H1 (cell line): ENCODE measurements around the gene INF2. TPM values are rescaled to one million over a fixed set of nuclear protein-coding genes. Genes with fewer than 3 reads are reported as not detected.

Experiments
- CTCF ChIA-PET: fragments of 300-600 bp; sonication (Branson Sonifier 250); formaldehyde crosslinking; loops from one replicate; lab custom pipeline; 2021; ENCODE audit not compliant: partially characterized antibody; lab: Charles Lee
- POLR2A ChIA-PET: fragments of 300-600 bp; sonication (Branson Sonifier 250); formaldehyde crosslinking; loops from one replicate; lab custom pipeline; 2021; ENCODE audit warnings: inconsistent platforms; ENCODE audit not compliant: partially characterized antibody; lab: Charles Lee
- DNase-seq, 2 experiments: peaks; one replicate each; pipeline versions ENCODE4 v3.0.0 to v3.0.0-alpha.2; 2010 to 2022; ENCODE audit warnings: low spot score in 2 of 2, low read depth in 1 of 2, mixed read lengths in 1 of 2
- FAIRE-seq: peaks from 2 replicates; lab custom pipeline; 2011; peaks lifted over from hg19 to GRCh38; lab: Jason Lieb, UNC
- H2AFZ ChIP-seq: 2 replicates; pipeline ENCODE4 v1.8.1; 2012; ENCODE audit warnings: low read length, inconsistent platforms
- H2AK5ac ChIP-seq: 2 replicates; pipeline ENCODE4 v1.6.1; 2013; ENCODE audit warnings: low read depth, low read length
- H2BK120ac ChIP-seq: replicated peaks from 2 replicates; pipeline ENCODE3; 2013; ENCODE audit warnings: low read depth, low read length, inconsistent platforms
- H2BK12ac ChIP-seq: 2 replicates; pipeline ENCODE4 v1.6.1; 2013; ENCODE audit warnings: low read depth, low read length
- H2BK15ac ChIP-seq: 2 replicates; pipeline ENCODE4 v1.6.1; 2013; ENCODE audit warnings: low read length
- H2BK20ac ChIP-seq: 2 replicates; pipeline ENCODE4 v1.6.1; 2013; ENCODE audit warnings: low read length
- H2BK5ac ChIP-seq: 2 replicates; pipeline ENCODE4 v1.6.1; 2013; ENCODE audit warnings: low read depth, low read length
- H3K14ac ChIP-seq: 2 replicates; pipeline ENCODE4 v1.6.1; 2013; ENCODE audit warnings: inconsistent platforms; ENCODE audit not compliant: insufficient read length
- H3K18ac ChIP-seq: 2 replicates; pipeline ENCODE4 v1.6.1; 2013; ENCODE audit warnings: low read length; ENCODE audit errors: extremely low read depth
- H3K23ac ChIP-seq: 2 replicates; pipeline ENCODE4 v1.6.1; 2013; ENCODE audit warnings: inconsistent platforms; ENCODE audit not compliant: insufficient read length
- H3K23me2 ChIP-seq: 2 replicates; pipeline ENCODE4 v1.6.1; 2013; ENCODE audit warnings: low read depth, low read length
- H3K27ac ChIP-seq: 2 replicates; pipeline ENCODE4 v1.6.1; 2011; ENCODE audit warnings: low read depth, low read length, inconsistent platforms
- H3K27me3 ChIP-seq, 4 experiments: replicated peaks in 1 of 4; 1 replicate in 1 of 4; 2 replicates in 3 of 4; pipeline versions ENCODE4 v1.6.1 to v1.8.1; 2011 to 2013; ENCODE audit warnings: low read length in 3 of 4, mild to moderate bottlenecking in 3 of 4, inconsistent platforms in 2 of 4, mixed read lengths in 2 of 4, moderate library complexity in 1 of 4; ENCODE audit not compliant: control insufficient read depth in 3 of 4, insufficient read depth in 3 of 4; ENCODE audit errors: extremely low read depth in 1 of 4
- H3K36me3 ChIP-seq, 4 experiments: 2 replicates each; pipeline versions ENCODE4 v1.6.1 to v1.8.1; 2011 to 2013; ENCODE audit warnings: mild to moderate bottlenecking in 4 of 4, low read length in 3 of 4, moderate library complexity in 2 of 4, control low read depth in 1 of 4, inconsistent platforms in 1 of 4; ENCODE audit not compliant: insufficient read depth in 4 of 4, control insufficient read depth in 2 of 4
- H3K4ac ChIP-seq: replicated peaks from 2 replicates; pipeline ENCODE3; 2013; ENCODE audit warnings: low read length, low read depth, mixed read lengths, inconsistent platforms; ENCODE audit not compliant: insufficient read length
- H3K4me1 ChIP-seq, 4 experiments: replicated peaks in 1 of 4; 1 replicate in 1 of 4; 2 replicates in 3 of 4; pipeline versions ENCODE4 v1.6.1 to v1.8.1; 2011 to 2013; ENCODE audit warnings: low read length in 3 of 4, inconsistent platforms in 2 of 4, mixed read lengths in 1 of 4; ENCODE audit not compliant: insufficient read depth in 4 of 4, control insufficient read depth in 3 of 4
- H3K4me2 ChIP-seq, 2 experiments: 2 replicates each; pipeline versions ENCODE4 v1.6.1 to v1.8.1; 2011 to 2013; ENCODE audit warnings: low read depth in 2 of 2, low read length in 2 of 2, control low read depth in 1 of 2, inconsistent platforms in 1 of 2, mild to moderate bottlenecking in 1 of 2; ENCODE audit not compliant: insufficient read depth in 1 of 2
- H3K4me3 ChIP-seq, 4 experiments: fragments of 200-600, 300-600 bp in 1 of 4; sonication (generic), shearing (Covaris generic), sonication (Bioruptor Twin) in 1 of 4; 2 replicates each; pipeline versions ENCODE4 v1.5.1 to v1.8.1; 2011 to 2016; ENCODE audit warnings: low read length in 4 of 4, low read depth in 3 of 4, control low read depth in 2 of 4, inconsistent platforms in 2 of 4, mild to moderate bottlenecking in 2 of 4, mixed read lengths in 1 of 4, moderate library complexity in 1 of 4; ENCODE audit not compliant: insufficient read depth in 2 of 4; ENCODE audit errors: extremely low read depth in 1 of 4
- H3K56ac ChIP-seq: replicated peaks from 2 replicates; pipeline ENCODE3; 2013; ENCODE audit warnings: low read depth, mild to moderate bottlenecking, mixed read lengths, low read length, inconsistent platforms; ENCODE audit not compliant: insufficient read length
- H3K79me1 ChIP-seq: 2 replicates; pipeline ENCODE4 v1.6.1; 2013; ENCODE audit warnings: low read depth, low read length, control low read depth
- H3K79me2 ChIP-seq, 2 experiments: 2 replicates each; pipeline versions ENCODE4 v1.6.1 to v1.8.1; 2012 to 2013; ENCODE audit warnings: low read length in 2 of 2, mild to moderate bottlenecking in 2 of 2, inconsistent platforms in 1 of 2; ENCODE audit not compliant: insufficient read depth in 2 of 2, control insufficient read depth in 1 of 2
- H3K9ac ChIP-seq, 4 experiments: replicated peaks in 1 of 4; 1 replicate in 1 of 4; 2 replicates in 3 of 4; pipeline versions ENCODE4 v1.6.1 to v1.8.1; 2011 to 2013; ENCODE audit warnings: low read depth in 3 of 4, low read length in 3 of 4, control low read depth in 2 of 4, mild to moderate bottlenecking in 2 of 4, moderate library complexity in 2 of 4, inconsistent platforms in 1 of 4; ENCODE audit errors: extremely low read depth in 1 of 4
- H3K9me3 ChIP-seq, 2 experiments: 2 replicates each; pipeline versions ENCODE4 v1.6.1 to v1.8.1; 2012 to 2013; ENCODE audit warnings: mild to moderate bottlenecking in 2 of 2, moderate library complexity in 2 of 2, control low read depth in 1 of 2, inconsistent platforms in 1 of 2, low read depth in 1 of 2, low read length in 1 of 2, mixed read lengths in 1 of 2; ENCODE audit not compliant: insufficient read depth in 2 of 2
- H4K20me1 ChIP-seq, 2 experiments: replicated peaks in 1 of 2; 2 replicates each; pipeline versions ENCODE3 to v1.8.1; 2011 to 2013; ENCODE audit warnings: inconsistent platforms in 2 of 2, low read length in 2 of 2, mild to moderate bottlenecking in 1 of 2; ENCODE audit not compliant: insufficient read depth in 2 of 2, control insufficient read depth in 1 of 2
- H4K5ac ChIP-seq: 2 replicates; pipeline ENCODE4 v1.6.1; 2013; ENCODE audit warnings: low read length, low read depth, mixed read lengths, inconsistent platforms; ENCODE audit not compliant: insufficient read length
- H4K8ac ChIP-seq: 2 replicates; pipeline ENCODE4 v1.8.0; 2013; ENCODE audit warnings: mild to moderate bottlenecking, moderate library complexity, low read length, inconsistent platforms; ENCODE audit not compliant: insufficient read depth; ENCODE audit errors: extremely low read depth
- H4K91ac ChIP-seq: replicated peaks from 2 replicates; pipeline ENCODE3; 2013; ENCODE audit warnings: low read length, mixed read lengths, inconsistent platforms; ENCODE audit not compliant: insufficient read length
- BACH1 ChIP-seq: IDR thresholded peaks from 2 replicates; pipeline ENCODE4 v1.6.1; 2012; ENCODE audit warnings: low read length, improper control_type of control experiment
- MAFK ChIP-seq: IDR thresholded peaks from 2 replicates; pipeline ENCODE4 v1.6.1; 2012; ENCODE audit warnings: low read depth, mild to moderate bottlenecking, improper control_type of control experiment, low read length
- TAF7 ChIP-seq: optimal IDR thresholded peaks from 2 replicates; pipeline ENCODE3; 2011; ENCODE audit warnings: low read depth, mild to moderate bottlenecking, inconsistent platforms, low read length, moderate library complexity, borderline replicate concordance
- WGBS, 2 experiments: shearing (Covaris generic) in 1 of 2; methylation state at CpG; one replicate each; pipeline versions ENCODE4 v1.1.6 to v1.1.7; 2013 to 2015; ENCODE audit warnings: low lambda C conversion rate in 2 of 2, mixed read lengths in 2 of 2, inconsistent platforms in 1 of 2, low coverage in 1 of 2, missing lambda C conversion rate in 1 of 2; ENCODE audit not compliant: insufficient replicate concordance in 2 of 2, insufficient coverage in 1 of 2, insufficient read length in 1 of 2; ENCODE audit errors: extremely low coverage in 1 of 2, missing lambda C conversion rate in 1 of 2; 5-methylcytosine and 5-hydroxymethylcytosine counted together
- polyA plus RNA-seq, 7 experiments: library from polyadenylated mRNA; depleted of rRNA in 3 of 7; stranded (reverse) in 5 of 7; unstranded in 2 of 7; fragments of >200 nt in 5 of 7; fragments of 200-250 nt in 2 of 7; gene quantifications; 1 replicate in 5 of 7; 2 replicates in 1 of 7; 4 replicates in 1 of 7; pipeline versions ENCODE4 v1.2.1 to v1.2.3, GENCODE V29; 2011 to 2013; ENCODE audit warnings: missing spikeins in 2 of 7, mixed read lengths in 2 of 7
- total RNA-seq: library from RNA; stranded (reverse); fragmentation: NEBNext Ultra II Directional; extraction: Animal tissue kit (Norgen Biotek cat#: 25700); gene quantifications from 2 replicates; pipeline ENCODE4 v1.2.1, GENCODE V29; 2021

INF2 gene
- total and polyA plus RNA-seq, 2 of the 8 experiments (the other 6 are each of a cell fraction or from before 2014, with no cell fraction given) = 29.1 to 59.5 TPM

- H3K9me3 ChIP-seq = no peaks in the 10 kb centered on the region
- 85% methylated on average over 21 of the region's 21 CpGs; no CpG with 5 or more reads in 1 of the 2 experiments for WGBS, 2 experiments
- peaks cover 11 to 71% (median 51%) of the 10 kb centered on the region in 4 experiments for H3K4me1 ChIP-seq
- no peak for TF ChIP-seq TAF7
- peak; percentile 54; the same call in 1 of the 2 replicates for TF ChIP-seq MAFK
- TF ChIP-seq BACH1 = peak; percentile 69; the same call in 1 of the 2 replicates
- TF ChIP-seq, all 59 proteins: peak for 2
- ChIA-PET POLR2A (interaction anchor here (0.6 to 9.8 kb wide), 5 partner anchors 8 to 766 kb away, joined by 3 to 94 read pairs (median 11); partner anchors contain the start of gene INF2), CTCF (interaction anchor here (1.0 to 7.2 kb wide), 15 partner anchors 10 to 70 kb away, joined by 3 to 70 read pairs (median 6); partner anchors contain the start of gene ADSS1)
- peak overlapping the region; percentile 98 for H2BK12ac ChIP-seq
- peak overlapping the region; percentile 61 for H2BK120ac ChIP-seq
- H3K14ac ChIP-seq = no peak overlapping the region
- no peaks in the 10 kb centered on the region for H3K79me2 ChIP-seq
- H3K18ac ChIP-seq = peak overlapping the region; percentile 95
- no peak overlapping the region for H4K5ac ChIP-seq
- peak overlapping the region; percentile 90; the same call in 1 of the 2 replicates for H2AK5ac ChIP-seq
- no peak overlapping the region for H3K23ac ChIP-seq
- H3K4ac ChIP-seq = peak overlapping the region; percentile 80
- no peak overlapping the region; a peak in 1 of 4 replicates for H3K4me2 ChIP-seq
- no peak overlapping the region for H3K4me3 ChIP-seq
- H2BK5ac ChIP-seq = peak overlapping the region; percentile 80
- H2AFZ ChIP-seq = no peak overlapping the region
- peak overlapping the region; percentile 92 for H4K91ac ChIP-seq
- H3K36me3 ChIP-seq = no peaks in the 10 kb centered on the region
- peak overlapping the region; percentile 99 for H2BK20ac ChIP-seq
- DNase-seq (no peak), FAIRE-seq (no peak)
- peaks cover 0 to 4% of the 10 kb centered on the region in 2 experiments for H4K20me1 ChIP-seq
- peaks cover 0 to 7% (median 0%) of the 10 kb centered on the region in 4 experiments; a peak in 3 of 7 replicates for H3K27me3 ChIP-seq
- no peaks in the 10 kb centered on the region for H3K79me1 ChIP-seq
- no peak overlapping the region for H3K56ac ChIP-seq
- H3K23me2 ChIP-seq = peaks cover 13% of the 10 kb centered on the region; the same call in 1 of the 2 replicates
- H3K27ac ChIP-seq = no peak overlapping the region
- H4K8ac ChIP-seq = no peak overlapping the region; the same call in 1 of the 2 replicates
- peak overlapping the region; percentile 98; the same call in 1 of the 2 replicates for H2BK15ac ChIP-seq
- no peak overlapping the region for H3K9ac ChIP-seq
Observed at GRCh38 chr14:104680056-104680805, 9.2 kb upstream of the INF2 start.
